Measurements from ENCODE around the gene ZNG1F. TPM values are rescaled to one million over a fixed set of nuclear protein-coding genes. Genes with fewer than 3 reads are reported as not detected.
"Not testable (repeated sequence)": the region's sequence is repeated elsewhere in the genome, so short reads cannot be mapped to it uniquely, and the experiment has no call there.

The ZNG1F gene
- 9.5 and 11.7 TPM in 2 replicates for total RNA-seq
- long read RNA-seq, partial matches to known transcripts = 7 of 30 reads
- long read RNA-seq, other reads (novel, unspliced or antisense) = 23 of 30 reads

DNA sequence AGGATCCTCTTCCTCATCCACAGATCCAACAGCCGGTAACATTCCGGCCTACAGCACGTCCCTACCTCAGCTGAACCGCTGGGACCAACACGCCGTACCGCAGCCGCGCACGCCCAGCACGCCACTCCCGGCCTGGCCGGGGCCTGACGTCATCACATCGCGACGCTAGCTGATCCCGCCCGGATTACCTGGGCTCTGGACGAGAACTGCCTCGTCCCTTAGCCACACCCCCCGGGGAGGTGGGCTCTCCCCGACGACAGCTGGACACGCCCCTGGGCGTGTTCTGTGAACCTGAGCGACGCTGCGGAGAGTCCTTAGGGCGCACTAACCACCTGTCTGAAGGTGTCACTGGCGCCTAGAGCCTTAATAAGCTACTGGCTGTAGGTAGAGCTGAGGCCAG lies at the start of gene ZNG1F:
Gene ZNG1F, minus strand, starts transcription at position 101 of the 400 bp plus-strand sequence. Its CDS starts 59 bp downstream, at position 42.
- not testable (repeated sequence) for H3K27ac Mint-ChIP-seq (ENCODE audit: unreplicated experiment); H3K36me3 Mint-ChIP-seq (ENCODE audit: low read depth); H3K27me3 Mint-ChIP-seq (ENCODE audit: low read depth); H3K4me3 Mint-ChIP-seq; H3K9me3 Mint-ChIP-seq; DNase-seq (ENCODE audit: low read depth, low spot score); H3K4me1 Mint-ChIP-seq

DNA sequence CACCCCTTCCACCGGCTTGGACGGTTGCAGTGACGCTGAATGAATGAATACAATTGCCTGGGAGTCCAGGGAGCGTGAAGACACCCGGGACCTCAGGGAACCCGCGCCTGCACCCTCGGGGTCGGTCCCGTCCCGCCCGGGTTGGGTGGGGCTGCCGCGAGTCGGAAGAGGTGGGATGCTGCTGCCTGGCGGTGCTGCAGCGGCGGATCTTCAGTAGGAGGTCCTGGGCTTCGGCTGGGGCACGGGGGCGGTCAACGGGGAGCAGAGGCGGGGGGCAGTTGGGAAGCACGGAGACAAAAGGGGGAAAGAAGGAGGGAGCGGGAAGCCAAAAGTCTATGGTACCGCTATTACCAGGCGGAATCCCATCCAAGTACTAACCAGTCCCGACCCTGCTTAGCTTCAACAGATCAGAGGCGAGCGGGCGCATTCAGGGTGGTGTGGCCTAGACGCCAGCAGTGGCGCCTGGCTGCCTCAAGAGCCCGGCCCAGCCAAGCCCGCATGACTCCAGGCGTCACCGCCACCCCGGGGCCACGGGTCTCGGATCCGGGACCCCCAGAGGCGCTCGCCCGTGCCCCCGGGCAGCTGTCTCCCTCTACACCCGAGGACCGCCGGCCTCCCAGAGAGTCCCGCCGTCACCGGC lies 48.1 kb upstream of the ZNG1F start:
- H3K27me3 Mint-ChIP-seq (ENCODE audit: low read depth); H3K27ac Mint-ChIP-seq (ENCODE audit: unreplicated experiment); H3K9me3 Mint-ChIP-seq; H3K4me3 Mint-ChIP-seq; H3K36me3 Mint-ChIP-seq (ENCODE audit: low read depth); H3K4me1 Mint-ChIP-seq: not testable (repeated sequence)
- DNase-seq (ENCODE audit: low read depth, low spot score) = peak; percentile 57

DNA sequence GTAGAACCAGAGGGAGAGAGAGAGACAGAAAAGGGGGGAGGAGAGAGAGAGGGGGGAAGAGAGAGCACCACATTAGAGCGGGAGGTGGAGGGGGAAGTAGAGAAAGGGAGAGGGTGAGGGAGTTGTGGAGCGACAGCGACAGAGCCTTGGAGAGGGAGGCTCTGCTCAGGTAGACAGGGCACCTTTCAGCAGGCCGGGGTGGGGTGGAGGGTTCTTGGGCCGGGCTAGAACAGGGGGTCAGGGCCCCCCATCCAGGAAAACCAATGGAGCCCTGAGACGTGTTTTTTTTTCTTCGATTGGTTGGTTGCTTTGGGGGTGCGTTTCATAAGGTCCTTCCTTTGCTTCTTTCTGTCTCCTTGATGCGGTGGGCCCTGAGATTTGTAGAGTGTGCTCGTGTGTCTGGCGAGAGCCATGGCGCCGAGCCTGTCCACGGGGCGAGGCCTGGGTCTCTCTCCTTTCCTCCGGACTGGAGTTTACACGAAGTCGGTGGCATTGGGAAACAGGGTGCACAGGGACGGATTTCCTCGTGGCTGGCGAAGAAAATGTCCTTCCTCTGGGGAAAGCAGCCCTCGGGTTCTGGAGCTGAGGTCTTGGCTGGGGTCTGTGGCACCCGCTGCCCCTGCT lies 47.5 kb upstream of the ZNG1F start:
- H3K9me3 Mint-ChIP-seq; H3K4me1 Mint-ChIP-seq; H3K27me3 Mint-ChIP-seq (ENCODE audit: low read depth); H3K36me3 Mint-ChIP-seq (ENCODE audit: low read depth); H3K27ac Mint-ChIP-seq (ENCODE audit: unreplicated experiment); DNase-seq (ENCODE audit: low read depth, low spot score); H3K4me3 Mint-ChIP-seq: not testable (repeated sequence)

DNA sequence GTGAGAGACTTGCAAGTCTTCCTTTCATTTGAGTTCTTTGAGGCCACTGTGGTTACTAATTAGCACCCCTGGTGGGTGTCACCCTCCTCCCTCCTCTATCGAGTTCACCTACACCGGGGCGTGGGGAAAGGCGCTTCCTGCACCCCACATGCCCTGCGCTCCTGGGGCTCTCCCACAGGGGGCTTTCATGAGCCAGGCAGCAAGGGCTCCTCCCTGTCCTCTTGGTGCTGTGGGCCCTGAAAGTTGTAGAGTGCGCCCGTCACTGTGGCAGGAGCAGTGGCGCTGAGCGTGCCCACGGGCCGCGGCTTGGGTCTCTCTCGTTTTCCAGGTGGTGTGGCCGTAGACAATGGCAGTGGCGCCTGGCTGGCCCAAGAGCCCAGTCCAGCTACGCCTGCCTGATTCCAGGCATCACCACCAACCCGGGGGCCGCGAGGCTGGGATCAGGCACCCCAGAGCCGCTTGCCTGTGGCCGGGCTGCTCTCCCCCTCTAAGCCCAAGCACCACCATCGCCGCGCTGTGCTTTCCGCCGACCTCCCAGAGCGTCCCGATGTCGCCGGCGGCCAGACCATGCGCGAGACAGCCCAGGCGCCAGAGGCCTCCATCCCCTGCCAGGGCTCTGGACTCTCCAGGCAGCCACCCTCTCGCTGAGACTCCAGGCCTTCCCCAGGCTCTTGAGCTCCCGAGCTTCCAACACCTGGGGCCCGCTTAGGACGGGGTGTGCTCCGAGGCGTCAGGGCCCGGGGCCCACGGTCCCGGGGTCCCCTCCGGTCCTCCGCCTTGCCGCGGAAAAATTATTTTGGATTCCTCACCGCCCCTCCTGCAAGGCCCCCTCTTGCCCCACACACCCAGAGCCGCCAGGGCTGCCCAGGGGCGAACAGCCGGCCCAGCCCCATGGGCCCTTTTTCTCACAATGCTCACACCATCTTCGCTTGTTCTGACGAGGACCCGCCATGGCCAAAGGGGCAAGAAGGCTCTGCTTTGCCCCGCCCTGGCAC lies 46.0 kb upstream of the ZNG1F start:
- H3K9me3 Mint-ChIP-seq; H3K27me3 Mint-ChIP-seq (ENCODE audit: low read depth); DNase-seq (ENCODE audit: low read depth, low spot score); H3K36me3 Mint-ChIP-seq (ENCODE audit: low read depth); H3K4me1 Mint-ChIP-seq; H3K4me3 Mint-ChIP-seq; H3K27ac Mint-ChIP-seq (ENCODE audit: unreplicated experiment): not testable (repeated sequence)

DNA sequence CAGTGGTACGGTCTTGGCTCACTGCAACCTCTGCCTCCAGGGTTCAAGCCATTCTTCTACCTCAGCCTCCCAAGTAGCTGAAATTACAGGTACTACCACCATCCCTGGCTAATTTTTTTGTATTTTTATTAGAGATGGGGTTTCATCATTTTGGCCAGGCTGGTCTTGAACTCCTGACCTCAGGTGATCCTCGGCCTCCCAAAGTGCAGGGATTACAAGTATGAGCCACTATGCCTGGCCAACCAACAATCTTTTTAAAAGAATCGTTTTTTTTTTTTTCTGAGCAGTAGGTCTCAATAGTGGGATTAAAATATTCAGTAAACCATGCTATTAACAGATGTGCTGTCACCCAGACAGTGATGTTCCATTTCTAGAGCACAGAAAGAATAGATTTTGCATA lies 45.1 kb upstream of the ZNG1F start:
- H3K4me3 Mint-ChIP-seq; H3K27me3 Mint-ChIP-seq (ENCODE audit: low read depth); H3K36me3 Mint-ChIP-seq (ENCODE audit: low read depth); H3K27ac Mint-ChIP-seq (ENCODE audit: unreplicated experiment); DNase-seq (ENCODE audit: low read depth, low spot score); H3K4me1 Mint-ChIP-seq; H3K9me3 Mint-ChIP-seq: not testable (repeated sequence)

DNA sequence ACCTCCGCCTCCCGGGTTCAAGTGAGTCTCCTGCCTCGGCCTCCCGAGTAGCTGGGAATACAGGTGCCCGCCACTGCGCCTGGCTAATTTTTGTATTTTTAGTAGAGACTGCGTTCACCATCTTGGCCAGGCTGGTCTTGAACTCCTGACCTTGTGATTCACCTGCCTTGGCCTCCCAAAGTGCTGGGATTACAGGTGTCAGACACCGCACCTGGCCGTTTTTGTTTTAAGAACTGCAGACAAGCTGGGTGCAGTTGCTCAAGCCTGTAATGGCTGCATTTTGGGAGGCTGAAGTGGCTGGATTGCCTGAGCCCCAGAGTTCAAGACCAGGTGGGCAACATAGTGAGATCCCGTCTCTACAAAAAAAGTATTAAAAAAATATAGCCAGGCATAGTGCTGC lies 43.2 kb upstream of the ZNG1F start:
- not testable (repeated sequence) for H3K4me3 Mint-ChIP-seq

DNA sequence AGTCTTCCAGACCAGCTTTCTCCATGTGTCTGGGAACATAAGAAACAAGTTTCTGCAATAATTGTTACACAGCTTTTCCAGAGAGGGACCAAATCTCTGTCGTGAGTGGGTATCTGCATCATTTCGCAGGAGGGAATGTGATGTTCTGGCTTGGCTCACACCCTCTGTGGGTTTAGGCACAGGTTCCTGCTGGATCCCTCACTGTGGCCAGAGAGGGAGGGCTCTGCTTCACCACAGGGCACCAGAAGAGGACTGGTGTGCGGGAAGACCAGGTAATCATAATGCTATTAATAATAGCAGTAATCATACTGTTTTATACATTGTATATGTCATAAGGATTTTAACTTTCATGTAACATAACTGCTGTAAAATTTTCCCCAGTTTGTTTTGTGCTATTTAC lies 41.3 kb upstream of the ZNG1F start:
- H3K4me3 Mint-ChIP-seq; H3K9me3 Mint-ChIP-seq; H3K27ac Mint-ChIP-seq (ENCODE audit: unreplicated experiment); H3K36me3 Mint-ChIP-seq (ENCODE audit: low read depth); H3K4me1 Mint-ChIP-seq; DNase-seq (ENCODE audit: low read depth, low spot score); H3K27me3 Mint-ChIP-seq (ENCODE audit: low read depth): not testable (repeated sequence)

More for the DNA sequence above, 43.2 kb upstream of the ZNG1F start:
- not testable (repeated sequence) for H3K27me3 Mint-ChIP-seq (ENCODE audit: low read depth); H3K9me3 Mint-ChIP-seq; DNase-seq (ENCODE audit: low read depth, low spot score); H3K36me3 Mint-ChIP-seq (ENCODE audit: low read depth); H3K27ac Mint-ChIP-seq (ENCODE audit: unreplicated experiment); H3K4me1 Mint-ChIP-seq

DNA sequence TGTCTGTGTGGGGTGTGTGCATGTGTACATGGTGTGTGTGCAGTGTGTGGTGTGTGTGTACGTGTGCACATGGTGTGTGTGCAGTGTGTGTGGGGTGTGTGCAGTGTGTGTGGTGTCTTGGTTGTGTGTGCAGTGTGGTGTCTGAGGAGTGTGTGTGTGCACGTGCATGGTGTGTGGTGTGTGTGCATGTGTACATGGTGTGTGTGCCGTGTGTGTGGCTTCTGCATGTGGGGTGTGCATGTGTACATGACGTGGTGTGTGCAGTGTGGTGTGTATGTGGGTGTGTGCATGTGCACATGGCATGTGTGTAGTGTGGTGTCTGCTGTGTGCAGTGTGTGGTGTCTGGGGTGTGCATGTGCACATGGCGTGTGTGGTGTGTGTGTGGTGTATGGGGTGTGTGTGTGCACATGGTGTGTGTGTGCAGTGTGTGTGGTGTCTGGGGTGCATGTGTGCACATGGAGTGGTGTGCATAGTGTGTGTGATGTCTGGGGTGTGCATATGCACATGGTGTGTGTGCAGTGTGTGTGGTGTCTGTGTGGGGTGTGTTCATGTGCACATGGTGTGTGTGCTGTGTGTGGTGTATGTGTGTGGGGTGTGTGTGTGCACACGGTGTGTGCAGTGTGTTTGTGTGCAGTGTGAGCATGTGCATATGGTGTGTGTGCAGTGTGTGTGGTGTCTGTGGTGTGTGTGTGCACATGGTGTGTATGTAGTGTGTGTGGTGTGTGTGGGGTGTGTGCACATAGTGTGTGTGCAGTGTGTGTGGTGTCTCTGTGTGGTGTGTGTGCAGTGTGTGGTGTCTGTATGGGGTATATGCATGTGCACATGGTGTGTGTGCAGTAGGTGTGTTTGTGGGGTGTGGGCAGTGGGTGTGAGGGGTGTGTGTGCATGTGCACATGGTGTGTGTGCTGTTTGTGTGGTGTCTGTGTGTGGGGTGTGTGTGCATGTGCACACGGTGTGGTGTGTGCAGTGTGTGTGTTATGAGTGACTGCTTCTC lies 40.6 kb upstream of the ZNG1F start:
- H3K9me3 Mint-ChIP-seq = peaks cover 3% of the 10 kb centered on the region
- no peaks in the 10 kb centered on the region for H3K36me3 Mint-ChIP-seq (ENCODE audit: low read depth)
- H3K27me3 Mint-ChIP-seq (ENCODE audit: low read depth) = peaks cover 8% of the 10 kb centered on the region
- H3K4me1 Mint-ChIP-seq = no peaks in the 10 kb centered on the region
- H3K4me3 Mint-ChIP-seq = no peak overlapping the region
- TF ChIP-seq, protein P1, sequence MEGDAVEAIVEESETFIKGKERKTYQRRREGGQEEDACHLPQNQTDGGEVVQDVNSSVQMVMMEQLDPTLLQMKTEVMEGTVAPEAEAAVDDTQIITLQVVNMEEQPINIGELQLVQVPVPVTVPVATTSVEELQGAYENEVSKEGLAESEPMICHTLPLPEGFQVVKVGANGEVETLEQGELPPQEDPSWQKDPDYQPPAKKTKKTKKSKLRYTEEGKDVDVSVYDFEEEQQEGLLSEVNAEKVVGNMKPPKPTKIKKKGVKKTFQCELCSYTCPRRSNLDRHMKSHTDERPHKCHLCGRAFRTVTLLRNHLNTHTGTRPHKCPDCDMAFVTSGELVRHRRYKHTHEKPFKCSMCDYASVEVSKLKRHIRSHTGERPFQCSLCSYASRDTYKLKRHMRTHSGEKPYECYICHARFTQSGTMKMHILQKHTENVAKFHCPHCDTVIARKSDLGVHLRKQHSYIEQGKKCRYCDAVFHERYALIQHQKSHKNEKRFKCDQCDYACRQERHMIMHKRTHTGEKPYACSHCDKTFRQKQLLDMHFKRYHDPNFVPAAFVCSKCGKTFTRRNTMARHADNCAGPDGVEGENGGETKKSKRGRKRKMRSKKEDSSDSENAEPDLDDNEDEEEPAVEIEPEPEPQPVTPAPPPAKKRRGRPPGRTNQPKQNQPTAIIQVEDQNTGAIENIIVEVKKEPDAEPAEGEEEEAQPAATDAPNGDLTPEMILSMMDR (conservative IDR thresholded peaks at IDR 0.05) = no peak
- no peak overlapping the region for H3K27ac Mint-ChIP-seq (ENCODE audit: unreplicated experiment)
- no peak for DNase-seq (ENCODE audit: low read depth, low spot score)

DNA sequence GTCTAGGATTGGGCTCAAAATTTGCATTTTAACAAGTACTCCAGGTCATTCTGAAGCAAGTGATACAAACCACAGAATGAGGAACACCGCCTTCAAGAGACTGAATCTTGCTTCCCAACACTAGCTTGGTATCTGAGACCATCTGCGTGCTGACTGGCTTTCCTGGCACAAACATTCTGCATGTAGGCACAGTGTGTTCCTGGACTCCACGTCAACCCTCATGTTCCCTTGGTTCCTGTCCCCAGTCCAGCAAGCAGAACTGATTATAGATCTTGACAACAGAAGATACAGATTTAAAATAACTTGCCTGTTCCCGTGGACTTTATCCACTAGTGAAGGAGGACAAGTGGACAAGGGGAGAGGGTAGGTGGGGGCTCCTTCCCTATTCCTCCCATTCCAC lies 30.7 kb upstream of the ZNG1F start:
- H3K27ac Mint-ChIP-seq (ENCODE audit: unreplicated experiment); H3K4me1 Mint-ChIP-seq; DNase-seq (ENCODE audit: low read depth, low spot score); H3K9me3 Mint-ChIP-seq; H3K27me3 Mint-ChIP-seq (ENCODE audit: low read depth); H3K4me3 Mint-ChIP-seq; H3K36me3 Mint-ChIP-seq (ENCODE audit: low read depth): not testable (repeated sequence)

DNA sequence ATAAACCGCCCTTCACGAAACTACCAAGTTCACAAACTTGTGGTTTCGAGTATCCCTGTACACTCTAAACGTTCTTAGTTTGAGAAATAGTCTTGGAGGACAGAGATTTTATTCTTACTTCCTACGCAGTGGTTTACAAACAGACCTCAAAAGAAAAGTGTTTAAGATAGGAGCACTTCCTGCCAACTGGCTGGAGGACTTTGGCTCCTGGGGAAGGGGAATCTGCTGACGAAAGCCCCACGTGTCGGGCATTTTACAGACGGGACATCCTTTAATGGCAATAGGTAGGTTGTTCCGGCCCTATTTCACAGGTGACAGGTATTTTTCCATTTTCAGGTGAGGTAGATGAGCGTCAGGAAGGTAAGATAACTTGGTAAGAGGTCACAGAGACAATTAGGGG lies 678 bp downstream of the ZNG1F start:
- not testable (repeated sequence) for H3K9me3 Mint-ChIP-seq; H3K4me3 Mint-ChIP-seq; H3K36me3 Mint-ChIP-seq (ENCODE audit: low read depth); DNase-seq (ENCODE audit: low read depth, low spot score); H3K4me1 Mint-ChIP-seq; H3K27ac Mint-ChIP-seq (ENCODE audit: unreplicated experiment); H3K27me3 Mint-ChIP-seq (ENCODE audit: low read depth)

DNA sequence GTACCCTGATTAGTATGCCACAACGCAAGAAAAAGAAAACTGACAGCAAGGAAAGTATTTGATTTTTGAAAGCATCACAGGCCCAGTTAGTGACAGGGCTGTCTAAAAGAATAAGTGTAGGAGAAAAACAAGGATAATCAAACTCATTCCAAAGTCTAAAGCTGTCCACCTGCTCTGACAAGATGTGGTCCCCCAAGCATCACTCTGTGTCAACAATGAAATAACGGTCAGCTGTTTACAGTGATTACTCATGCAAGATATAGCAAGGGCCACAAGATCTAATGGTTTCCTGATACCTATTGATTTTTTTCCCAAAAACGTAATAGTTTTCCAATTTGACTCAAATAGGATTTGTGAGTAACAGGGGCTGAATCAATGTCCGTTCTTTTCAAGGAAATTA lies 14.1 kb downstream of the ZNG1F start:
- H3K4me3 Mint-ChIP-seq; H3K4me1 Mint-ChIP-seq; H3K36me3 Mint-ChIP-seq (ENCODE audit: low read depth); DNase-seq (ENCODE audit: low read depth, low spot score); H3K9me3 Mint-ChIP-seq; H3K27ac Mint-ChIP-seq (ENCODE audit: unreplicated experiment); H3K27me3 Mint-ChIP-seq (ENCODE audit: low read depth): not testable (repeated sequence)
